Small intestine (tissue), 7 donors: ENCODE measurements around the gene AK2. TPM values are rescaled to one million over a fixed set of nuclear protein-coding genes. Genes with fewer than 3 reads are reported as not detected.

ENCODE experiments used
- DNase-seq, 2 donors: peaks; one replicate each; pipeline versions ENCODE4 v3.0.0 to v3.0.0-alpha.2; 2013
- FAIRE-seq: peaks from 2 replicates; lab custom pipeline; 2012; peaks lifted over from hg19 to GRCh38; lab: Jason Lieb, UNC
- H3K27ac ChIP-seq, 3 donors: one replicate each; pipeline ENCODE4 v1.5.1; 2013; ENCODE audit warnings: low read length in 2 of 3, mild to moderate bottlenecking in 2 of 3, control low read depth in 1 of 3, inconsistent platforms in 1 of 3, low read depth in 1 of 3, moderate library complexity in 1 of 3
- H3K27me3 ChIP-seq, 3 donors: one replicate each; pipeline ENCODE4 v1.6.1; 2013; ENCODE audit warnings: low read length in 3 of 3, inconsistent platforms in 1 of 3; ENCODE audit not compliant: control insufficient read depth in 3 of 3, insufficient read depth in 3 of 3
- H3K36me3 ChIP-seq, 3 donors: one replicate each; pipeline ENCODE4 v1.6.1; 2013; ENCODE audit warnings: low read length in 3 of 3, inconsistent platforms in 1 of 3, low read depth in 1 of 3, mild to moderate bottlenecking in 1 of 3, moderate library complexity in 1 of 3; ENCODE audit not compliant: control insufficient read depth in 3 of 3, insufficient read depth in 2 of 3
- H3K4me1 ChIP-seq, 3 donors: one replicate each; pipeline ENCODE4 v1.6.1; 2013; ENCODE audit warnings: low read length in 2 of 3, inconsistent platforms in 1 of 3, low read depth in 1 of 3, mild to moderate bottlenecking in 1 of 3, moderate library complexity in 1 of 3; ENCODE audit not compliant: control insufficient read depth in 3 of 3, insufficient read depth in 2 of 3
- H3K4me3 ChIP-seq, 3 donors: one replicate each; pipeline ENCODE4 v1.5.1; 2013; ENCODE audit warnings: low read length in 3 of 3, control low read depth in 1 of 3, inconsistent platforms in 1 of 3, low read depth in 1 of 3, mild to moderate bottlenecking in 1 of 3, moderate library complexity in 1 of 3
- H3K9me3 ChIP-seq, 2 donors: one replicate each; pipeline ENCODE4 v1.6.1; 2013; ENCODE audit warnings: low read depth in 1 of 2, low read length in 1 of 2; ENCODE audit not compliant: control insufficient read depth in 2 of 2, insufficient read depth in 1 of 2
- WGBS, 3 donors: extraction: QIAGEN DNeasy Blood & Tissue Kit; methylation state at CpG; one replicate each; pipeline ENCODE4 v1.1.7; 2013; 5-methylcytosine and 5-hydroxymethylcytosine counted together
- polyA plus RNA-seq, 4 donors: library from polyadenylated mRNA; stranded (reverse) in 3 of 4; unstranded in 1 of 4; fragments of 200-250 nt in 3 of 4; fragments of 120-200 nt in 1 of 4; gene quantifications; one replicate each; pipeline versions ENCODE4 v1.2.1 to v1.2.3, GENCODE V29; 2013
- donor health status: healthy with polysubstance abuse.
- donor health status: control.
- donor health status: control.
- donor health status: Bipolar disorder and iron deficiency.
- donor health status: healthy.

Gene AK2
- polyA plus RNA-seq, 4 donors = 180 to 210 (median 205) TPM

GRCh38 chr1:33005838-33006421 lies 30.8 kb downstream of the AK2 start:
- Histone ChIP-seq H3K4me3 (no peak overlapping the region), H3K4me1 (peaks cover 0 to 16% (median 6%) of the 10 kb centered on the region in 3 donors), H3K36me3 (peaks cover 0 to 14% (median 8%) of the 10 kb centered on the region in 3 donors), H3K27ac (no peak overlapping the region), H3K9me3 (no peaks in the 10 kb centered on the region), H3K27me3 (no peaks in the 10 kb centered on the region)
- no peak for FAIRE-seq
- 79 to 87% (median 82%) methylated on average over 9 of the region's 9 CpGs for WGBS, 3 donors
- DNase-seq = no peak

DNA sequence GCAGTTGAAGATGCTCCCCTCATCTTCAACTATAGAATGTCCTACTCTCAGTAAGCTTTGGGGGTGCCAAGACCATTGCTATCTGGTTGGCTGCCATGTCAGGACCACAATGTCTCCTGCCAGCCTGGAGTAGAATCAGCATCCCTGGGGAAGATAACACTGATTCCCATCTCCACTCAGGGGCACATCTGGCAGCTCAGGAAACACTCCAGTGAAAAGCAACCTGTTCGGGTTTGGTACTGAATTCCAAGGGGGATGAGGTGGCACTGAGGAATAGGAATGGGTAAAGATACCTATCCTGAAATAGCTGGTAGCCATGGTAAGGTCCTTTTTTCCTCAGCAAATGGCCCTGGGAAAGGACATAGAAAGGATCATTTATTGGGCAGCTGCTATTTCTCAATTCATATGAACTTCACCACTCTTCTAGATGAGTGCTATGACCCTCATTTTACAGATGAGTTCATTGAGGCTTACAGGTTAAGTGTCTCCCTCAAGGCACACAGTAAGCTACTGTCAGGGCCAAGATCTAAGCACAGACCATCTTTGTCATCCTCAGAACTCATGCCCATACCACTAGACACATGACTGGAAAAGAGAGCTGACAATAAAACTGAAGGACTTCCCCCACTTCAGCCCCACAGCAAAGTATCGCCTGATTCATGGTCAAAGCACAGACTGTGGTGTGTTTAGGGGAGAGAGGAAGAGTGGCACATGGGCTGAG lies 31.4 kb downstream of the AK2 start:
- no peak for FAIRE-seq

DNA sequence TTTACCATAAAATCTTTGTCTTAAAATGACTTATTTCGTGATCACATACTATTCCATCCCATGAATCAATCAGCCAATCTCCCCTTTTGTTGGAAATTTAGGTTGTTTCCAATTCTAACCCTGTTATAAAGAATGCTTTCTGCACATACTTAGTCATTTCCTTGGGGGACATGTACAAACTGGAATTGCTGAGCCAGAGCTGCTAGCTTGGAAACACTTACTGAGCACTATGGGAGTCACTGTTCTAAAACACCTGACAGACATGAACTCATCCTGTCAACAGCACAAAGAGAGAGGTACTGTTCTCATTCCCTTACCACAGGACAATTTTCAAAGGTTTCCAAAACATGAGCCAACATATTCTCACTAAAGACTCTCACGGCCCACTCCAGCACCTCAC lies 32.1 kb downstream of the AK2 start:
- no peak for FAIRE-seq
- H3K4me1 ChIP-seq = peaks cover 0 to 14% (median 6%) of the 10 kb centered on the region in 3 donors
- H3K27me3 ChIP-seq = no peaks in the 10 kb centered on the region
- no peak for DNase-seq
- peaks cover 0 to 10% (median 8%) of the 10 kb centered on the region in 3 donors for H3K36me3 ChIP-seq
- no peak overlapping the region for H3K27ac ChIP-seq
- no peaks in the 10 kb centered on the region for H3K9me3 ChIP-seq
- H3K4me3 ChIP-seq = no peak overlapping the region
- 90 to 93% (median 92%) methylated on average over 2 of the region's 2 CpGs for WGBS, 3 donors

More for the DNA sequence above, 31.4 kb downstream of the AK2 start:
- Histone ChIP-seq H3K4me3 (no peak overlapping the region), H3K27me3 (no peaks in the 10 kb centered on the region), H3K9me3 (no peaks in the 10 kb centered on the region), H3K4me1 (peaks cover 0 to 16% (median 6%) of the 10 kb centered on the region in 3 donors), H3K27ac (no peak overlapping the region), H3K36me3 (peaks cover 0 to 11% (median 8%) of the 10 kb centered on the region in 3 donors)
- no peak for DNase-seq
- 85 to 87% (median 87%) methylated on average over 2 of the region's 2 CpGs for WGBS, 3 donors

DNA sequence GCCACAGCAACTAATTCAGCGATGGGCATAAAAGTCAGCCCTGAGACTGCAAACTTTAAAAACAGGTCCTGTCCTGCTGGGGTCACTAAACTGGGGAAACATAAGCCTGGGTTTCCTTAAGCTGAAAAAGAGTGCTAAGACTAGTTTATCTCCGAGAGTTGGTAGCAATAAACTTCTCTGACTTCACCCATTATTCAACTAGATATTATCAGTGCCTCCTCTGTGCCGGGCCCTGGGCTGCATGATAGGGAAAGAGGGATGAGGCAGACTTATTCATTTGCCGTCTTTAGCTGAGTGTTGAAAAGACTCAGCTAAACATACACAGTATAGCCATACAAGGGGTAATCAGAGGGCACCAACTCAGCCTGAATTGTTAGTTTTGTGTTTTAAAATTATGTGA lies 33.0 kb downstream of the AK2 start:
- Histone ChIP-seq H3K27ac (no peak overlapping the region), H3K9me3 (no peaks in the 10 kb centered on the region), H3K4me3 (no peak overlapping the region), H3K27me3 (no peaks in the 10 kb centered on the region), H3K4me1 (peaks cover 3 to 7% (median 6%) of the 10 kb centered on the region in 3 donors), H3K36me3 (peaks cover 0 to 10% (median 6%) of the 10 kb centered on the region in 3 donors)
- DNase-seq (no peak), FAIRE-seq (no peak)
- 77 to 84% (median 79%) methylated on average over 4 of the region's 4 CpGs for WGBS, 3 donors

DNA sequence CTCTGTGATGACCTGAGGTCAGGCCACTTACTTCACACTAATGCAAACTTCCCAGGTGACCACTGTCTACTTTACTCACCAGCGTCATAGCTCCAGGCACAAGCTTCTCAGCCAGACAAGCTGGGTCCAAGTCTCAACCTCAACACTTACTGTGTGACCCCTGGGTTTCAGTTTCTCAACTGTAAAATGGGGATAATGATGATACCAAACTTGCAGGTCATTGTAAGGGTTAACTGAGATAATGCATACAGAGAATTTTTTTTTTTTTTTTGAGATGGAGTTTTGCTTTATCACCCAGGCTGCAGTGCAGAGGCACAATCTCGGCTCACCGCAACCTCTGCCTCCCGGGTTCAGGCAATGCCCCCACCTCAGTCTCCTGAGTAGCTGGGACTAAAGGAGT lies 34.7 kb downstream of the AK2 start:
- Histone ChIP-seq H3K4me1 (peaks cover 3 to 10% (median 6%) of the 10 kb centered on the region in 3 donors), H3K4me3 (no peak overlapping the region), H3K9me3 (no peaks in the 10 kb centered on the region), H3K27me3 (no peaks in the 10 kb centered on the region), H3K27ac (no peak overlapping the region), H3K36me3 (peaks cover 0 to 6% (median 0%) of the 10 kb centered on the region in 3 donors)
- DNase-seq (no peak), FAIRE-seq (no peak)
- 89 to 95% (median 90%) methylated on average over 4 of the region's 4 CpGs for WGBS, 3 donors

DNA sequence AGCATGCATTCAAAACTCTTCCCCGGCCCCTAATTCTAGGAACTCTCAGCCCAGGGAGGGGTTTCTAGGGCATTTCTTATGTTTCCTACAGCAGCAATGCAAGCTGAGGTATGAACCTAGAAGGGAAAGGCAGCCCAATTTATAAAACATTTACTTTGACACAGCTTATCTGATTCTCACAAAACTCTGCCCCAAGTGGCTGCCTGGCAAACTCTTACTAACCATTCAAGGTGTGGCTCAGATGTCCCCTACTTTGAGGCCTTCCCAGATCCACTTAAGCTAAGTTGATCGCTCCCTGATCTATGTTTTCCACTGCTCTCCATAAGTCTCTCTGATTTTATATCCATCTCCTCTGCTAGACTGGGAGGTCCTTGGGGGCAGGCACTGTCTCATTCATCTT lies 35.4 kb downstream of the AK2 start:
- no peak for FAIRE-seq
- Histone ChIP-seq H3K27me3 (no peaks in the 10 kb centered on the region), H3K9me3 (no peaks in the 10 kb centered on the region), H3K4me3 (no peak overlapping the region), H3K27ac (no peak overlapping the region), H3K36me3 (peaks cover 0 to 6% (median 0%) of the 10 kb centered on the region in 3 donors), H3K4me1 (peaks cover 3 to 10% (median 6%) of the 10 kb centered on the region in 3 donors)
- WGBS, 3 donors = 85 to 91% (median 86%) methylated on average over 2 of the region's 2 CpGs
- DNase-seq = peak in 1 of 2 donors; percentile 31

- peaks cover 3 to 10% (median 6%) of the 10 kb centered on the region in 3 donors for H3K4me1 ChIP-seq
- no peaks in the 10 kb centered on the region for H3K9me3 ChIP-seq
- no peak overlapping the region for H3K27ac ChIP-seq
- H3K4me3 ChIP-seq = no peak overlapping the region
- no peaks in the 10 kb centered on the region for H3K27me3 ChIP-seq
- FAIRE-seq (no peak), DNase-seq (no peak)
- peaks cover 0 to 6% (median 0%) of the 10 kb centered on the region in 3 donors for H3K36me3 ChIP-seq
- WGBS, 3 donors = 76 to 83% (median 82%) methylated on average over 4 of the region's 4 CpGs
Observed at GRCh38 chr1:33000427-33001026, 36.2 kb downstream of the AK2 start.

DNA sequence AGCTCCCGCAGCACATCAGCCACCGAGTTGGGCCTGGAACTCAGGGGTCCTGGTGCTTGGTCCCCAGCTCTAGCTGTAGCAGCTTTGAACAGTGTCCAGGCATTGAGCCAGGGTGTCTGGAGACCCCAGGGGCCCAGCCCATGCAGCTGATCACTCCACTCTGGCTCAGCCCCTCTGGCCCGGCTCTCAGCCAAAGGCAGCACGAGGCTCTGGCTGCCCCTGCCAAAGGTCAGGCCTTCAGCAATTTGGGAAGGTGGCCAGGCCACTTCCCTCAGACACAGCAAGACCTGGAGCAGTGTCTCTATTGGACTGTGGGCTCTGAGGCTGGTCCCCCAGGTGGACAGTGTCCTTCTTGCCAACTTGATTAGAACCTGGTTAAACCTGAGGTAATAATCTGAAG lies 37.7 kb downstream of the AK2 start:
- no peak for DNase-seq
- no peaks in the 10 kb centered on the region for H3K27me3 ChIP-seq
- no peak overlapping the region for H3K27ac ChIP-seq
- H3K36me3 ChIP-seq = peaks cover 0 to 2% (median 0%) of the 10 kb centered on the region in 3 donors
- H3K4me1 ChIP-seq = peaks cover 3 to 10% (median 6%) of the 10 kb centered on the region in 3 donors
- FAIRE-seq = no peak
- H3K9me3 ChIP-seq = no peaks in the 10 kb centered on the region
- no peak overlapping the region for H3K4me3 ChIP-seq
- 66 to 83% (median 77%) methylated on average over 4 of the region's 4 CpGs for WGBS, 3 donors
